GM18861 (cell line): Measurements from ENCODE around the gene LCE3A.

Experiments
- ATAC-seq: cut with Tn5 transposase; IDR thresholded peaks from one replicate; pipeline ENCODE4 v1.9.1; 2021; ENCODE audit not compliant: unreplicated experiment

Gene LCE3A

GRCh38 chr1:152577168-152577567, 45.7 kb downstream of the LCE3A start:
- no peak for ATAC-seq
